Measurements from ENCODE around the gene IGF2.

Gene IGF2

DNA sequence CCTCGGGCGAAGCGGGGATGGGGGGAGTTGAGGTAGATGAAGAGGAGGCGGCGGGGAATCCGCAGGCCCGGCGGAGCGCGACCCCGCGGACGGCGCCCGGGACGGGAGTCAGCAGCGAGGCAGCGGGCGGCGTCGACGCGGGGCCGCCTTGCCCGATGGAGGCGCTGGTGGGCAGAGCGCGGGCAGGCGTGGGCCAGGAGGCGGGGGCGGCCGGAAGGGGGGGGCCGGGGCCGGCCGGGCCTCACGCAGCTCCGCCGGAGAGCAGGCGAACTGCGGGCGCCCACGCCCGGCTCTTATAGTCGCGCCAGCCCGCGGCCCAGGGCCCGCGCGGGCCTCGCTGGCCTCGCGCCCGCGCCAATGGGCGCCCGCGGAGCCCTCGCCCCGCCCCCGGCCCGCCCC is at the start of gene IGF2:
Gene IGF2, minus strand, starts transcription at position 267 of the 399 bp plus-strand sequence. CDS start 3,866 bp downstream, outside the sequence.
- peak; percentile 21; the same call in 1 of the 2 replicates for TF ChIP-seq CTCF (IDR thresholded peaks at IDR 0.05)
- no peak for TF ChIP-seq ZFX (IDR thresholded peaks at IDR 0.05; ENCODE audit: borderline replicate concordance)
- no peak within 1 kb of the TSS for H3K27ac ChIP-seq

DNA sequence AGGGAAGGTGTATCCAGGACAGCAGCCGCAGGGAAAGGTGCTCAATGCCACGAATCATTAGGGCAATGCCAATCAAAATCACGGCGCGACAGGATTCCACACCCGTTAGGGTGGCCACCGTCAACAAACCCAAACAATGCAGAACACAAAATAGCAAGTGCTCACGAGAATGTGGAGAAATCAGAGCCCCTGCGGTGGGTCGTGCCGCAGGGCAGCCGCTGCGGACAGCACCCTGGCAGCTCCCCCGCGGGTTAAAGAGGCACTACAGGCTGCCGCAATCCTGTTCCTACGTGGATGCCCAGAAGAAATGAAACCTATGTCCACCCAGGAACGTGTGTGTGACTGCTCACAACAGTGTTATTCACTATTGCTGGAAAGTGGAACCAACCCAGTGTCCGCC is 49.6 kb upstream of the IGF2 start:
- TF ChIP-seq CTCF (IDR thresholded peaks at IDR 0.05) (no peak), ZFX (IDR thresholded peaks at IDR 0.05; ENCODE audit: borderline replicate concordance) (no peak)
- H3K27ac ChIP-seq = no peak overlapping the region

- no peak for TF ChIP-seq CTCF (IDR thresholded peaks at IDR 0.05)
- no peak for TF ChIP-seq ZFX (IDR thresholded peaks at IDR 0.05; ENCODE audit: borderline replicate concordance)
- no peak overlapping the region for H3K27ac ChIP-seq
Observed at GRCh38 chr11:2187280-2187707, 48.1 kb upstream of the IGF2 start.

DNA sequence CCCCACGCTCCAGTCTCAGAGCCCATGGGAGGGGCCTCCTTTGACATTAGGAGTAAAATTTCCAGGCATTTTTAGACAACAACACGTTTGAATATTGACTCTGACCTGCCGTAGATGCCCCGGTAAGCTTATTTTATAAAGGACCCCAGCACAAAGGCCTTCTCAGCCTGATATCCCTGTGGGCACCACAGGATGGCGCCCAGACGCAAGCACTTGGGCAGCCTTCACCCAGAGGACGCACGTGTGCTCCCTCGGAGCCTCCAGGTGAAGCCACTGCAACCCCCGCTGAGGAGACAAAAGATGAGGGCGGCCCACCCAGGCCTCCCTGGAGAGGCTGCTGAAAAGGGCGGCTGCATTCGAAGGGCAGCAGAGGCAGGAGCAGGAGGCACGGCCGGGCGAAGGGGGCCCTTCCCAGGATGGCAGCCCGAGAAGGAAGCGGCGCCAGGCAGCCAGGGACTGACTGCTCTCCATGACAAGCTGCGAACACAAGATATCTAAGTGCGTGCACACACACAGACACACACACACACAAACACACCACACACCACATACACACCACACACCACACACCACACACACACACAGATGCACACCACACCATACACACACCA is 47.6 kb upstream of the IGF2 start:
- no peak overlapping the region for H3K27ac ChIP-seq

DNA sequence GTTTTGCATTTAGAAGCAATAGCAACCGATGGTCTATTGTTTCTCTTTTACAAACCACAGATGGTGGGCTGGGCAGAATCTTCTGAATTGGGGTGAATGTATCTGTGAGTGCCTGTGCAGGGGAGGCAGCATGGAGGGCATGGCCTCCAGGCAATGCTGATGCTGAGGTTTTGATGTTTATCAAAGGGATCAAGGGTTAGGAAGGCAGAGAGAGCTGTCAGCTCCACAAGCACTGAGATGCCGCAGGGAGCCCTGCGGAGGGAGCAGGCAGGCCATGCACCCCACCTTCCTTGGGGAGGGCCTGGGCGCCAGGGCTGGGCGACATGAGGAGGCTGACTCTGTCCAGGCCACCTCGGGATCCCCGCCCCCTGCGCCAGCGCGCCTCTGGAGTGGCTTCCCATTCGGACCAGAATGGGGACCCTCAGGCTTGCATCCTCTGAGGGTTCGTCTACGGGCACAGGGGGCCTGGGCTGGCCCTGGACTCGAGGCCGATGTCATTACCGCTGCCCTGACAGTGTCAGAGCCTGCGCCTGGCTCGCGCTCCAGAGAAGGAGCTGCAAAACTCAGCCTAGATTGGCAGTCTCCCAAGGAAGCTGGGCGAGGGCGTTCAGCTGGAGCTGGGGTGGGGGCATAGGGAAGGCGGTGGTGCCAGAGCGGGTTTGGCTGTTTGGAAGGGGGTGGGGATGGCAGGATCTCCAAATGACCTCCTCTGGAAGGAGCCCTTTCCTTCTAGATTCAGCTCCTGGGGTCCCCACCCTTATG is 46.3 kb upstream of the IGF2 start:
- TF ChIP-seq ZFX (IDR thresholded peaks at IDR 0.05; ENCODE audit: borderline replicate concordance) (no peak), CTCF (IDR thresholded peaks at IDR 0.05) (no peak)
- H3K27ac ChIP-seq = no peak overlapping the region

More for the DNA sequence above, 47.6 kb upstream of the IGF2 start:
- TF ChIP-seq CTCF (IDR thresholded peaks at IDR 0.05) (peak; percentile 76), ZFX (IDR thresholded peaks at IDR 0.05; ENCODE audit: borderline replicate concordance) (no peak)

- H3K27ac ChIP-seq = no peak overlapping the region
Observed at GRCh38 chr11:2182692-2183474, 43.7 kb upstream of the IGF2 start.

More at GRCh38 chr11:2182692-2183474, 43.7 kb upstream of the IGF2 start:
- TF ChIP-seq ZFX (IDR thresholded peaks at IDR 0.05; ENCODE audit: borderline replicate concordance) (no peak), CTCF (IDR thresholded peaks at IDR 0.05) (no peak)

All from 22Rv1 (cell line).